Suppressor macrophage treated with lipopolysaccharide for 1 hour (primary cell): ENCODE results near the gene RIMBP3B.
"Not testable (repeated sequence)": the region's sequence is repeated elsewhere in the genome, so short reads cannot be mapped to it uniquely, and the experiment has no call there.

Experiments
- DNase-seq, 3 donors: peaks; one replicate each; pipeline ENCODE4 v3.0.0-alpha.2; 2020 to 2022

RIMBP3B gene

GRCh38 chr22:21383701-21384467, at the start of gene RIMBP3B:
Gene RIMBP3B (plus strand): TSS chr22:21383751. CDS start chr22:21383859, 108 bp downstream.
- DNase-seq, result not testable (repeated sequence)

- DNase-seq, result not testable (repeated sequence)
Observed at GRCh38 chr22:21357527-21357926, 26.0 kb upstream of the RIMBP3B start.

DNA sequence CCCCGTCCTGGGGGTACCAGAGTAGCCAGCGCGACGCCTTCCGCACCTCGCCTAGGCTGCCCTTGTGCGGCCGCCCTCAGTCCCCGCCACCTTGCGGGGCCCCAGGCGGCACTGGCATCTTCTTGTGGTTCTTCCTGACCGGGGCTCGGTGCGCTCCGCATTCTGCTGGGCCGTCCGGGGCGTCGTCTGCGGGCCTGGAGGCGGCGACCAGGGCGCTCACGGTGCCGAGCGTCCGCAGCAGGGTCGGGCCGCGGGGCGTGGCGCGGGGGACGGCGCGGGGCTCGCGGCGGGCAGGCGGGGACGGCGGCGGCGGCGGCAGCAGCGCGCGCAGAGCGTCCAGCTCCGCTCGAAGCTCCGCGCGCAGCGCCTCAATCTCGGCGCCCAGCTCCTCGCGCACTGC, 23.0 kb upstream of the RIMBP3B start:
- not testable (repeated sequence) for DNase-seq

DNA sequence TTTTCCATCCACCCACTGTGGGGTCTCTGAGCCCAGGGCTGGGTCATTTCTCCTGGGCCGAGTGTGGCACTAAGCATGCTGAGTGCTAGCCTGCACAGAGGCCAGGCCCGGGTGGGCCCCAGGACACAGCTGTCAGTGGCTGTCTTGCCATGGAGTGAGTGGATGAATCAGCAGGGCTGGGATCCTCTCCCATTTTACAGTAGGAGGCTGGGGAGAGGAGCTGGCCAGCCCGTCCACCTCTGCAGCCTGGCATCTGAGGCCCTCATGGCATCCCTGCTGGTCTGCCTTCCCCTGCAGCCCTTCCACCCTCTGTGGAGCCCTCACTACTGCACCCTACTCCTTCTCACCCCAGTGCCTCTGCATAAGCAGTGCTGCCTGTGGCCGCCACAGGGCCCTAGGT, 21.1 kb upstream of the RIMBP3B start:
- DNase-seq, result not testable (repeated sequence)

GRCh38 chr22:21363061-21363460, 20.5 kb upstream of the RIMBP3B start:
- DNase-seq, result not testable (repeated sequence)

DNA sequence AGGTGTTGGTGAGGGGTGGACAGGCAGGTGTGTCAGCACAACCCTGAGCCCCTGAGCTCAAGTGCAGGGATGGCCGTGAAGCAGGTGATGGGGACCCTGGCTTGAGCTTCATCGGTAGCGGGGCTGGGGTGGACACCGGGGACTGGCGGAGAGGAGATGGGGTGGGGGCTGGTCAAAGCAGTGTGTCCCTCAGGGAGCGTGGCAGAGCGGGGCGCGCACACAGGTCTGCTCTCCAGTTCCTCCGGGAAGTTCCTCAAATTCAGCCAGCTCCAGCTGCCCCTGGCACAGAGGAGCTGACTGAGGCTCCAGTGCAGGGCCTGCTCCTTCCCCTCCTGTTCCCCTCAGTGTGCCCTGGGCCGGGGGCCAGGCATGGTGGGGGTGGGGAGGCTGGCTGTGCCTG, 19.7 kb upstream of the RIMBP3B start:
- DNase-seq, result not testable (repeated sequence)

DNA sequence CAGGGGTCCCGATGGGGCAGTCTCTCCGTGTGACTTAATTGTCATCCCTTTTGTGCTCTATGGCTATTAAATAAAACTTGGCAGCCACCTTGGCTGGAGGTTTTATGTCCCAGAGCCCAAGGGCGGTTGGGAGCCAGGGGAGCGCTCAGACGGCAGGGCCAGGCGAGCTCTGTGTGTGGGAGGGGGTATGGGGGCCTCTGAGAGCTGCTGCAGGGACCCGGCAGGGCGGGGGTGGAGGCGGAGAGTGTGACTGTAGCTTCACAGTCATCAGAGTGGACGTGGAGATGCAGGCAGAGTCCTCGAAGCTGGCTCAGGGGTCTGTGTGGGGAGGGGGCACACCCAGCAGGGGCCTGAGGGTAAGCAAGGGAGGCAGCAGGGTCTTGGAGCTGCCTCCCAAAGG, 19.2 kb upstream of the RIMBP3B start:
- DNase-seq, result not testable (repeated sequence)

DNA sequence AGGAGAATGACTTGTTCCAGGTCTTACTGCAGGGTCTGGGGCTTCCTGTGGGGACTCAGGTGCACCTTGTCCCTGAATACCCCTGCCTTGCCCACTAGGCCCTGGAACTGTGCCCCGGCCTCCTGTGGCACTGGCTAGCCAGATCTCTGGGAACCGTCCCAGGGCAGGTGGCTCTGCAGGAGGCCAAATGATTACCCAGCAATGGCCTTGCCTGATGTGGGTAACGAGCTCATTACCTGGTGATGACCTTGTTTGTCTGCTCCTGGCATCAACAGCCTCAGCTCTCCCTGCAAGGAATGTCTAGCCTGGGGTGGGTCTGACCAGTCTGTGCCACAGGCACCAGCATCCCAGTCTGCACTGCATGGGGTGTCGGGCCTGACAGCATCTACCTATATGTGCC, 18.2 kb upstream of the RIMBP3B start:
- DNase-seq, result not testable (repeated sequence)

DNA sequence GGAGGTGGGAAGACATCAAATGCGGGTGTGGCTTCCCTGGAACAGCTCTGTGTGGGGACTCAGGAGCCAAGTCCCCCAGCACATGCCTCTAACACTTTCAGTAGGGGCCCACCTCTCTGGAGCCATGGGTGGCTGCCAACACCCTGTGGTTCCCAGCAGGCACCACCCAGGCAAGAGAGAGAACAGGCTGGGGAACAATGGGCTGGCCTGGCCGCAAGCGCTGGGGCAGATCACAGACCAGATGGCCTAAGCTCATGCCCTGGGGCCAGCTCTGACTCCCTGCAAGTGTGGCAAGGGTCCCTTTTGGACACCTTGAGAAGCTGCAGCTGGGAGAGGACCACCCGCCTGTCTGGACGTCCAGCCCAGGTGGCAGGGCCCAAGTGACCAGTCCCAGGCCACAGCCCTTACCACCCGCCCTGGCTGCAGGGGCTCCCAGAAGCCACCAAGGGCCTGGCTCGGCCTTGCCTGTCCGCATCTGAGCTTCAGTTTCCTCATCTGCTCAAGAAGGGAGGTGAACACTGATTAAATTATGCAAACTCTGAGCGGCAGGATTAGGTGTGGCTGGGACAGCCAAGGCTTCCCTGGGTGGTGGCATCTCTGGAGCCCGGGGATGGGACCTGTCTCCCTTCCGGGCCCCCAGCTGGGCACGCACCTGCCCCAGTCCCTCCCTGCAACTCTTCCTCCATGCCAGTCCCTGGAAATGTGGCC, 14.8 kb upstream of the RIMBP3B start:
- not testable (repeated sequence) for DNase-seq

DNA sequence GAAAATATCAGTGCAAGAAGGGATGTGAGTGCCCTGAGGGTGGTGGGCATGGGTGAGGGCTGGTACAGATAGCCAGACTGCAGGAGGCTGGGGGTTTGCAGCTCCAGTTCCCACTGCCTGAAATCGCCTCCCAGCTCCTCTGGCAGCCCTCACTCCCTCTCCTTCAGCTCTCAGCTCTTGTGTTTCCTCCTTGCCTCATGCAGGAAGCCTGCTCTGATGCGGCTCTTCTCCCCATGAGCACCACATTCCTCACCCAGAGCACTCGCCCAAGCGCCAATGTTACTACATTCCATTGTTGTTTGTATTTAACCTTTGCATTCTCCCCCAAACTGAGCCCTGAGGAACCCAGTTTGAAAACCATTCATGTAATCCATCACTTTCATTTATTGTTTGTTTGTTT, 7.7 kb upstream of the RIMBP3B start:
- not testable (repeated sequence) for DNase-seq

- DNase-seq, result not testable (repeated sequence)
Observed at GRCh38 chr22:21384468-21385357, 1.2 kb downstream of the RIMBP3B start.

DNA sequence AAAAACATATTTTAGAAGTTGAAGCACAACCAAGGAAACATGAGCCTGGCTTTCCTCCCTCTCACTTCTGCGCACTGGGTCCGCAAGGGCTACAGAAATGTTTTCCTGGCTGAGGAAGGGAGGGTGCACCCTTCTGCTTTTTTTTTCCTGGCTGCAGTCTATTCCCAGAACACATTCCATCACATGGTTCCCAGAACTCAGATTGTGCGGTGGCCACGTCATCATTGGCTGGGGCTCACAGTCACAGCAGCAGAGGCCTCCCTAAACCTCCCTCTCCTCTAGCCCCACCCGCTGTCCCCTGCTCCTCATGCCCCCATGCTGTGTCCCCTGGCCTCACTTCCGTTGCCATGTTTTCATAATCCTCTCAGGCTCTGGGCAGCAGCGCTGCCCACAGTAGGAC, 5.9 kb downstream of the RIMBP3B start:
- not testable (repeated sequence) for DNase-seq

GRCh38 chr22:21390013-21390412, 6.5 kb downstream of the RIMBP3B start:
- DNase-seq, result not testable (repeated sequence)

DNA sequence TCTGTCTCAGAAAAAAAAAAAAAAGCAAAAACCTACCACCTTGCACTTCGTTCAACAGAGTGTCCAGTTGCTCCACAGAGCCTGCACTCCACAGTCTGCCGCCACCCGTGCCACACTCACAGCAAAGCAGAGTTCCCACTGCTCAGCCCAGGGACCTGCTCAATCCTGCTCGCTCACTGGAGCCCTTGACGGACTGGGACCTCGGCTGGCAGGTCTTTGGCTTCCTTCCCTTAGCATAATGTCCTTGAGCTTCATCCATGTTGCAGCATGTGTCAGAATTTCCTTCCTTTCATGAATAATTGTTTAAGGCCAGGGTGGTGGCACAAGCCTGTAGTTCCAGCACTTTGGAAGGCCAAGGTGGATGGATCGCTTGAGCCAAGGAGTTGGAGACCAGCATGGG, 11.1 kb downstream of the RIMBP3B start:
- DNase-seq, result not testable (repeated sequence)

GRCh38 chr22:21401197-21401969, 17.8 kb downstream of the RIMBP3B start:
- DNase-seq, result not testable (repeated sequence)

DNA sequence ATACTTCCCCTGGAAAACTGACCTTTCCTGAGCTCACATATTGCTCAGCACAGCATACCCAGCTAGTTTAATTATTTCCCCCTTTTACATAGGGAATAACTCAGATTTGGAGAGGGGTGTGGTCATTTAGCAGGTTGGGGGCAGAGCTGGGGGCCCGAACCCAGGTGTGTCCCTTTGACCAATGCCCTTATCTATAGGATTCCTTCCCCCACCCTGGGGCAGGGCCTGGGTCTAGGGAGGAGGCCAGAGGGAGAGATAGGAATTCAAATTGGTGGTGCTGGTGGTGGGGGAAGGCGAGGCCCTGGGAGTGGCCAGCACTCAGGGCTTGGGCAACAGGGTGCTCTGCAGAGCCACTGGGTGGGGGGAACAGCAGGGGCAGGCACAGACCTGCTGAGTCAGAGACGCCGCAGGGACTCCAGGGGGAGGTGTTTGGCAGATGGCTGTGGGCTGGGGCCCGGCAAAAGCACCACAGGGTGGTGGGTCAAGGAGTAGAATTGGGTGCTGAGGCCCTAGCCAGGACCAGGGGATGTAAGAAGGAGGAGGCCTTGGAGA, 19.3 kb downstream of the RIMBP3B start:
- not testable (repeated sequence) for DNase-seq

DNA sequence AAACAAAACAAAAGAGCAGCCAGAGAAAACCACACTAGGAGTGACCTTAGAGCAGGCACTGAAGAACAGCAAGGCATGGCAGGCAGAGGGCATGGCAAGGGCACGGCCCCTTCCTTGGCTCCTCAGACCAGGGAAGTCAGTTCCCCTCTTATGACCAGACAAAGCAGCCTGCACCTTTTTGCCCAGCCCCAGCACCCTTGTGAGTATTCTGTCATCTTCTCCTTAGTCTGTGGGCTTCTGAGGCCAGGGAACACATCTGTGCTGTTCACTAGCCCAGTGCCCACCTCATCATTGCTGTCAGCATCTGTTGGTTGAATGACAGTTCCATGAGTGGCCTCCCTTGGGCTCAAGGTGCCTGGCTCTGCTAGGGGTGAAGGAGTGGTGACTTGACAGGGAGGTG, 23.6 kb downstream of the RIMBP3B start:
- DNase-seq, result not testable (repeated sequence)

- not testable (repeated sequence) for DNase-seq
Observed at GRCh38 chr22:21407792-21408191, 24.2 kb downstream of the RIMBP3B start.

DNA sequence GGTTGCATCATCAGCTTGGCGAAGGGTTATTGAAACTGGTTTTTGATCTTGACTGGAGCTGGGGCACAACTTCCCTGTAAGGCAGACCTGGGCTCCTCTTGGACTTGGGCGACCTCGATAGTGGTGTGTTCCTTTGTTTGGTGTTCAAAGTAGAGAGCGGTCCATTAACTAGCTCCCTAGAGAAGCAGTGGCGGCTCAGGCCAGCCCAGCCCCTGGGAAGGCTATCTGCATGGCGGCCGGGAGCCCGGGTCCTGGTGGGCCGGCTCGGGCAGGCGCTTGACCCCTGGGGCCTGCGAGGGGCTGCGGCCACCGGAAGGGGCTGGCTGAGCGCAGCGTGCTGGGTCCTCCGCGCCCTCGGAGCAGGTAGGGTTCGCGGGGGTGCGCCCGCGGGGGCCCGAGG, 32.8 kb downstream of the RIMBP3B start:
- DNase-seq, result not testable (repeated sequence)

DNA sequence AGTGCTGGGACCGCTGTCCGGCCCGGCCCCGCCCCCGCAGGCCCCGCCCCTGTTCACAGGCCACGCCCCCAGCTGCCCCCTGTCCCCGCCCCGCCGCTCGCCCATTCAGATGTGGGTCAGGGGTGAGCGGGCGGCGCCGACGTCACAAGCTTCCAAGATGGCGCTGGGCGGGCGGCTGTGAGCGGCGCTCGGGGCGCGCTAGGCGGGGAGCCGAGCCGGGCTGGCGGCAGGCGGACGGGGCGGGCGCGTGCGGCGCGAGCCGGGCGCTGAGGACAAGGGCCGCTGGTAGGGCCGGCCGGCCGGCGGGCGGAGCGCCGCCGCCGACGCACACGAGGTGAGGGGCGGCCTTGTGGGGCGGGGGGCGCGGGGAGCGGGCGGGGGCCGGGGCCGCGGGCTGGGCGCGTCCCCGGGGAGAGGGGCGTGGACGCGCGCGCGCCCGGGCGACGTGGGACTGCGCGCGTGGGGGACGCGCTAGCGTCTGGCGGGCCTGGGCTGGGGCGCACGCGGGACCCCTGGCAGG, 33.7 kb downstream of the RIMBP3B start, which contains the start of gene HIC2:
HIC2 (plus strand) TSS at position 145 of the 520 bp plus-strand sequence. CDS start 25,461 bp downstream, outside the sequence.
- DNase-seq, result not testable (repeated sequence)

GRCh38 chr22:21417853-21418252, 34.3 kb downstream of the RIMBP3B start:
- not testable (repeated sequence) for DNase-seq
